VCaP (cell line): Measurements from ENCODE around the gene CREB3.
A peak's percentile ranks its signal among the peaks of the same experiment; 100 is the strongest.

Source experiments
- H3K27ac ChIP-seq: fragments of 450-650 bp; 2 replicates; pipeline ENCODE4 v1.5.1; 2017
- TF ChIP-seq, protein P1 (sequence below): fragments of 450-650 bp; conservative IDR thresholded peaks from 2 replicates; pipeline ENCODE4 v1.5.1; 2017; ENCODE audit warnings: mild to moderate bottlenecking, moderate library complexity

The CREB3 gene

GRCh38 chr9:35718721-35719511, 13.6 kb upstream of the CREB3 start:
- TF ChIP-seq, protein P1, sequence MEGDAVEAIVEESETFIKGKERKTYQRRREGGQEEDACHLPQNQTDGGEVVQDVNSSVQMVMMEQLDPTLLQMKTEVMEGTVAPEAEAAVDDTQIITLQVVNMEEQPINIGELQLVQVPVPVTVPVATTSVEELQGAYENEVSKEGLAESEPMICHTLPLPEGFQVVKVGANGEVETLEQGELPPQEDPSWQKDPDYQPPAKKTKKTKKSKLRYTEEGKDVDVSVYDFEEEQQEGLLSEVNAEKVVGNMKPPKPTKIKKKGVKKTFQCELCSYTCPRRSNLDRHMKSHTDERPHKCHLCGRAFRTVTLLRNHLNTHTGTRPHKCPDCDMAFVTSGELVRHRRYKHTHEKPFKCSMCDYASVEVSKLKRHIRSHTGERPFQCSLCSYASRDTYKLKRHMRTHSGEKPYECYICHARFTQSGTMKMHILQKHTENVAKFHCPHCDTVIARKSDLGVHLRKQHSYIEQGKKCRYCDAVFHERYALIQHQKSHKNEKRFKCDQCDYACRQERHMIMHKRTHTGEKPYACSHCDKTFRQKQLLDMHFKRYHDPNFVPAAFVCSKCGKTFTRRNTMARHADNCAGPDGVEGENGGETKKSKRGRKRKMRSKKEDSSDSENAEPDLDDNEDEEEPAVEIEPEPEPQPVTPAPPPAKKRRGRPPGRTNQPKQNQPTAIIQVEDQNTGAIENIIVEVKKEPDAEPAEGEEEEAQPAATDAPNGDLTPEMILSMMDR = no peak
- no peak overlapping the region for H3K27ac ChIP-seq

DNA sequence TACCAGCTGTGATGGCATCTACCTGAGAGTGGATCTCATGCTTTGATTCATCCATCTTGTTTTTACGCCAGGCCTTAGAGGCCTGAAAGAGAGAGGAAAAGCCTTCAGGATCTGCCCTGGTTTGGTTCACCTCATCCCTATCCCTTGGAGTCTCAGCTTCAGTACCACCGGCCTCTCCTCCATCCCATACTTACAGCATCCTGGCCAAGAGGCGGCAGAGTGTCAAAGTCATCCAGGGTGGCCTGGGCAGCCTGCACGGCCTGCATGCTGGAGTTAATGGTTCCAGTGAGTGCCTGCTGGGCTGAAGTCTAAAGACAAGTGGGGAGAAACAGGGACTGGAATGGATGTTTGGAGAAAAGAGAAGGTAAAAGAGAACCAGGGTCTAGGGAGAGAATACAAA, 12.9 kb upstream of the CREB3 start:
- TF ChIP-seq, protein P1 = no peak
- no peak overlapping the region for H3K27ac ChIP-seq

DNA sequence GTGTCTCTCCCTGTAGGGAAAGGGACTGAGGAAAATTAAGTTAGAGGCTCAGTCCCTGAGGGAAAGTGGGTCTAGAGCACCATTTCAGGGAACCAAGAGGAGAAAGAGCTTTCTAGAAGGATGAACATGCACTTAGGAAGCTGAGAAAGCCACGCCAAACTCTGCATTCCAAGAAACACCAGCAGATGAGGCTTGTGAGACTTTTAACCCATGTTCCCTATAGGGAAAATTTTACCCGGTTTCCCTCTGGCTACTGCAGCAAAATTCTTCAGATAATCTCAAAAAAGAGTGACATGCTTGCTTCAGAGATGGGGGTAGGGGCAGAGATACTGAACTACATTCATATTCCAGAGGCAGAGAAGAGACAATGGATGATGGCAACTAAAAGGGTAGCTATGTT, 9.0 kb upstream of the CREB3 start:
- TF ChIP-seq, protein P1 = no peak
- H3K27ac ChIP-seq = no peak overlapping the region

DNA sequence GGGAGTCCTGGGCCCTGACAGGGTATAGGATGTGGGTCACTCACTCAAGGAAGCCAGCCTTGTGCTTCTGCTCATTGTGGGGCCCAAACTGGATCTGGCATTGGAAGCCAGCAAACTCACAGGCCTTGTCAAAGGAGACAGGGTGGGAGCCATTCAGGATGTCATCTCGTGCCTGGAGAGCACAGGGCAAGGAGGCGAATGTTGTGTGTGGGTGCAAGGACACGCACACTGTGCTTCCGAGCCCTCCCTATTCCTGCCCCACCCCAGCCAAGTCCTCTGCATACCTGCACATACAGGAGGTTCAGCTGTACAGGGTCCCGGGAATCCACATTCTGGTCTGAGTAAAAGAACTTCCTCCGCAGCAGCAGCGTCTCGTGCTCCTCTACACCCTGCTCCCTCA, 8.6 kb upstream of the CREB3 start:
- H3K27ac ChIP-seq = no peak overlapping the region
- TF ChIP-seq, protein P1 = no peak

DNA sequence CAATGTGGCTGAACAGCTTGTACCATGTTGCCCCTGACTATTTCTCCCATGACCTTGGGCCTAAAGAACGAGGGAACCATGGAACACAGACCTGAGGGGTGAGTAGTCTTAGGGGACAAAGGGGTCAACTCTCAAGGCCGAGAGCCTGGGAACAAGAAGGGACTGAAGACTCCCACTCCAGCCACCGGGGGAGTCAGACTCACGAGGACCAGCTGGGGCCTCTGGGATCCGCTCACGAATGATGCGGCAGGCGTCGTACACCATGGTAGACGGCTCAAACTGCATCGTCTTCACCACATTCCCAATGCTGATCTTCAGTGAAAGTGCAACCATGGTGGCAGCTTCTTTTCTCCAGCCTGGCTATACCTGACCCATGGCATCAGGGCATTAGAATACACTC, 7.1 kb upstream of the CREB3 start:
- H3K27ac ChIP-seq = no peak overlapping the region
- TF ChIP-seq, protein P1 = no peak

DNA sequence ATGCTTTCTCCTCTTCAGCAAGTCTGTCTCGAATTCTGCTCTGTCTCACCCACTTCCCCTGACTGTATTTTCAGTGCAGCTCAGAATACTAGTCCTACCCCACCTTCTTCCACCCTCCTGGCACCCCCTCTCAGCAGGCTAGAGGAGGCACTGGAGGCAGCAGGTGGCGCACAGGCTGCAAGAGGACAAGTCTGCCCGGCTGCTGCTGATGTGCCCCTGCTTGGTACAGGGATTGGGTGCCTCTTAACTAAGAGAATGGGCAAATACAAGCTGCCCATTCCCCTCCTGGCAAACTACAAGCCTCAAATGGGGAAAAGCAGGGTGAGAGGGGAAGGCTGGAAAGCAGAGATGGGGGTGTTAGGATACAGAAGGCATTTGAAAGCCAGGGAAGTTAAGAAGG, 5.5 kb upstream of the CREB3 start:
- TF ChIP-seq, protein P1 = peak; percentile 32
- H3K27ac ChIP-seq = no peak overlapping the region

DNA sequence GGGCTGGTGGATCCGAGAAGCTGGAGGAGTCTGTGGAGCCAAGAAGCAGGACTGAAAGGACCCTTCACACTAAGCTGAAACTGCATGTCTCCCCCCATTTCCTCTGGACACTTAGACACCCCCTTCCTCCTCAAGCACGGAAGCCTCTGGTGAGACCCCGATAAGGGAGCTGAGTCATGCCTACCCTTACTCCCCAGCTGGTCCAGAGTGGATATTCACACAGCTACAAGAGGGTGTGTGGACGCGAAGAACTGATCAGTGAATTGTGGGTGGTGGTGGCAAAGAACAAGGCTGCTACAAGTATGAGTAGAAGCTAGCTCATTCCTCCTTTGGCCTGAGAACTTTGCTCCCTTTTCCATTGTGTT, 4.8 kb upstream of the CREB3 start:
- no peak overlapping the region for H3K27ac ChIP-seq
- TF ChIP-seq, protein P1 = no peak
